HG02763 (cell line): ENCODE data around the gene COA4.
"Not testable (repeated sequence)": the region's sequence is repeated elsewhere in the genome, so short reads cannot be mapped to it uniquely, and the experiment has no call there.

ENCODE experiments used
- ATAC-seq: cut with Tn5 transposase; IDR thresholded peaks from one replicate; pipeline ENCODE4 v1.9.1; 2021; ENCODE audit warnings: mild to moderate bottlenecking, moderate library complexity; ENCODE audit not compliant: unreplicated experiment

The COA4 gene

GRCh38 chr11:73876424-73877310 is at the start of gene COA4, which contains the start of gene PAAF1:
COA4 (minus strand) TSS chr11:73876846; CDS start chr11:73873378, 3,468 bp downstream.
PAAF1 (plus strand) TSS chr11:73876999; CDS start chr11:73877022, 23 bp downstream.
- ATAC-seq: peak; percentile 95

GRCh38 chr11:73921180-73921579 is 44.5 kb upstream of the COA4 start:
- ATAC-seq: no peak

- no peak for ATAC-seq
Observed at GRCh38 chr11:73916435-73916834, 39.8 kb upstream of the COA4 start.

- ATAC-seq: no peak
Observed at GRCh38 chr11:73914284-73914683, 37.6 kb upstream of the COA4 start.

GRCh38 chr11:73913472-73913871 is 36.8 kb upstream of the COA4 start:
- no peak for ATAC-seq

- no peak for ATAC-seq
Observed at GRCh38 chr11:73912026-73912425, 35.4 kb upstream of the COA4 start.

- no peak for ATAC-seq
Observed at GRCh38 chr11:73907191-73907590, 30.5 kb upstream of the COA4 start.

- no peak for ATAC-seq
Observed at GRCh38 chr11:73902303-73902702, 25.7 kb upstream of the COA4 start.

- ATAC-seq: no peak
Observed at GRCh38 chr11:73894725-73895335, 18.2 kb upstream of the COA4 start.

- no peak for ATAC-seq
Observed at GRCh38 chr11:73893041-73893440, 16.4 kb upstream of the COA4 start.

GRCh38 chr11:73889536-73889935 is 12.9 kb upstream of the COA4 start:
- ATAC-seq: no peak

- ATAC-seq: no peak
Observed at GRCh38 chr11:73889019-73889418, 12.4 kb upstream of the COA4 start.

- ATAC-seq: no peak
Observed at GRCh38 chr11:73888244-73888643, 11.6 kb upstream of the COA4 start.

- ATAC-seq: no peak
Observed at GRCh38 chr11:73883856-73884255, 7.2 kb upstream of the COA4 start.

- not testable (repeated sequence) for ATAC-seq
Observed at GRCh38 chr11:73880449-73880848, 3.8 kb upstream of the COA4 start.

GRCh38 chr11:73878771-73879170 is 2.1 kb upstream of the COA4 start:
- no peak for ATAC-seq

- no peak for ATAC-seq
Observed at GRCh38 chr11:73875840-73876239, 806 bp downstream of the COA4 start.

- no peak for ATAC-seq
Observed at GRCh38 chr11:73875380-73875779, 1.3 kb downstream of the COA4 start.

- ATAC-seq: no peak
Observed at GRCh38 chr11:73872749-73873357, 3.8 kb downstream of the COA4 start.

GRCh38 chr11:73870261-73870660 is 6.4 kb downstream of the COA4 start:
- no peak for ATAC-seq

GRCh38 chr11:73869332-73869949 is 7.2 kb downstream of the COA4 start:
- no peak for ATAC-seq
